Stromal cell of bone marrow (primary cell): ENCODE results near the gene IL18R1.

ENCODE experiments used
- DNase-seq: peaks from one replicate; pipeline ENCODE4 v3.0.0-alpha.2; 2012; ENCODE audit warnings: low read depth

The IL18R1 gene

DNA sequence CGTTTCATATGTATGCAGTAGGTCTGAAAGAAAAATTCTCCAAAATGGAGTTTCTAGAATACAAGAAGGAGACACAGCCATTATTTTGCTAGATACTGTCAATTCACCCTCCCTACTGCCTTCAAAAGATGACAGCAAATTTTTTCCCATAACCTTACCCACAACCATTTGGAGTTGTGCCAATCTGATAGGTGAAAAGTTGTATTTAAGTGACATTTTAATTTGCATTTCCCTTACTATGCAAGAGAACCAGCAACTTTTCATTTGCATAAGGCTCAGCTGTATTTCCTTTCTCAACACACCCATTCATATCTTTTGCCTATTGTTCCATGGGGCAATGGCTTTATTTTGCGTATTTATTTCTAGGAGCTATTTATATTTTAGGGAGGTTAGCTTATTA, 36.0 kb downstream of the IL18R1 start:
- DNase-seq: no peak

DNA sequence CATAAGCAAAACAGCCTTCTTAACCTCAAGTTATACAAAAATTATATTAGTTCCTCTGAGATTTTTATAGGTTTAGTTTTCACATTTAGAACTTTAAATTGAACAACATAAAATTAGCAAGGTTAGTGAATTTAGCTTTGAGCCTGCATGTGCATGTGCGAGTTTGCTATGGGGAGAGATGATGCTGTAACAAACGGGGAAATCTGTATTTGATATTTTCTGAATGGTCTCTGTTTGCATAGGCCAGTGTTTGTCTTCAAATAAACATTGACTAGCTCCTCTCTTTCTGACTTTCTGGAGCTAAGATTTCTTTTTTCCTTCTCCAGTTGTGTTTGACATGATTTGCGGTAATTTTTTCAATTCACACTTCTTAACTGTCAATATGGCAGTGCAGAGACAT, 36.5 kb downstream of the IL18R1 start:
- no peak for DNase-seq

DNA sequence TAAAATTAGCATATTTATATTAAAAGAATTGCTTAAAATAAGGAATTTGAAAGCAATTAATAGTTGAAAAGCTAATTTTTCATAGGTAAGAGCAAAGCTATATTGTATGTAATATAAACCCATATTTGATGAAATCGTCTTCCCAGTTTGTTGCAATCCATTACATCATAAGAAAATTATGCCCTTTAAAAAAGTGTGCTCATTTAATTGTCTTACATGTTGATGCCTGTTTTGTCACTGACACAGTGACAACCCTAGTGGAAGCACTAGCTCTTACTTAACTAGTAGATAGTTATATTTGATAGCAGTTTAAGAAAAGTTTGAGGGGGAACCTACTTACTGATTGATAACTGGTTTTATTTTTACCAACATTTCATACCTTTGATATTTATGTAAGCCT, 37.3 kb downstream of the IL18R1 start:
- DNase-seq: no peak

DNA sequence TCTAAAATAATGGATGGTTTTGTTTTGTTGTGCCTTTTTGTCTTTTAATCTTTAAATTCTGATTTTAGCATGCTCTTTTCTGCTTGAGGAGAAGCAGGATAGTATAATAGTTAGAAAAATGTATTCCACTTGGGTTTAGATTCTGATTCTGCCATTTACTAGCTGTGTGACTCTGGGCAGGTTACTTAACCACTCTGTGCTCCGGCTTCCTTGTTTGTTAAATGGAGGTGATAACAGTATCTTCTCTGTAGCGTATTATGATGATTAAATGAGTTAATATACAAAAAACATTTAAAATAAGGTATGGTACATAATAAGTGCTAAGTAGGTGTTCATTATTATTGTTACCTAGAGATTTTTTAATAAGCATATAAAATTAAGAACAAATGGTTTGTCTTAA, 40.4 kb downstream of the IL18R1 start:
- no peak for DNase-seq

DNA sequence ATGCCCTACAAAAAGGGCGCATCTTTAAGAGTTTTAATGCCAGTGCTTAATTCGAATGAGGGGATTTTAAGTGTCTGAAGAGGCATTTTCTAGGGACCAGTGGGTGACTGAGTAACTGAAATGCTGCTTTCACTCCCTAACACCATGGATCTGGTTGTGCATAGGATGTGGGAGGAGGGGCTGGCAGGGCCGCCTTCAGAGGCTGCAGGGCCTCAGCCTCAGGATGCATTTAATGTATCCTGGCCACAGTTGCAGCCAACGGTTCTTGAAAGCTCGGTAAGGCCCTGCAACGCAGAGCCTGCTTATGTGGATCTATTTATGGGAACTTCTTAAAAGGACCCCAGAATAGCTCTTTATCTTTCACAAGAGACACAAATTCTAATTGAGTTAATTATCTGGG, 41.6 kb downstream of the IL18R1 start:
- no peak for DNase-seq

DNA sequence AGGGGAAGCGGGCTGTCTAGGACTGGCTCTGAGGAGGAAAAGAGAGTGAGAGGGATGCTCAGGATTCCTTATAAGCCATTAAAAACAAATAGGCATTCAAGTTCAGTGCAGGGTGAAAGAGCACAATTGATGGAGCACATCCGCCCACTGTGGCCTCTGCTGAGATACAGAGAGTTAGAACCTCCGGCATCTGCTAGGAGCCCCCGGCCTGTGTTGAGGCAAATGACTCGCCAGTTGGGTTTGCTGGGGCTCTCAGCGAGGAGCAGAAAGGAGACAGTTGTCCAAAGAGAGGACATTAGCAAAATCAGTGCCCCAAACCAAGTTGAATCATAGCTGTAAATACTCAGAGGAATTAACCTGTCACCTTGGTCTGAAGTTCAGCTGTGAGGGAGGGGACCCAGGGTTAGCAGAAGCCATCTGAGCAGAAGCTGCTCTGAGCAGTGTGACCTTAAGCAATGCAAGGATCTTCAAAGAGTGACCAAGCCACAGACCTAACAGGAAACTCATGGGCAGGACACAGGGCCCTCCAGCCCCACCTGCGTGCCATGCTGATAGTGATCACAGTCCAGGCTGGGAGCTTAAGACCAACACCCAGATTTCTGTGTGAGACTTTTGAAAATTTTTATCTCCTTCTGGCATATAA, 44.0 kb downstream of the IL18R1 start:
- DNase-seq: no peak

DNA sequence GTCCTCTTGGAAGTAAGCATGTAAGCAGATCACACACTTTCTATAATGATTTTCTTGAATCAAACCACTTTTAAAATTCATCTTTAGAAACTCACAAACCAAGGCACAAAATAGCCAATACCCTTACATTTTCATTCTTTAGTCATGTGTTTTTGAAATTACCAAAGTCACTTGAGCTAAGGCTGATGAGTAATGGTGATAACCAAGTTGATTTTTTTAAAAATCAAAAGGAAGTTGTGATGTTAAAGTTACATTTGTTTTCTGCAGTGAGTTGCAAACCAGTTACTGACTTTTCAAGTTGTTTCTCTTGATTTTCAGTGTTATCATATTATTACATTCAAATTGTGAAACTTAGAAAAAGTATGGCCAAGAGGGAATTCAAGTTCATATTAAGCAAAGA, 45.9 kb downstream of the IL18R1 start:
- no peak for DNase-seq

DNA sequence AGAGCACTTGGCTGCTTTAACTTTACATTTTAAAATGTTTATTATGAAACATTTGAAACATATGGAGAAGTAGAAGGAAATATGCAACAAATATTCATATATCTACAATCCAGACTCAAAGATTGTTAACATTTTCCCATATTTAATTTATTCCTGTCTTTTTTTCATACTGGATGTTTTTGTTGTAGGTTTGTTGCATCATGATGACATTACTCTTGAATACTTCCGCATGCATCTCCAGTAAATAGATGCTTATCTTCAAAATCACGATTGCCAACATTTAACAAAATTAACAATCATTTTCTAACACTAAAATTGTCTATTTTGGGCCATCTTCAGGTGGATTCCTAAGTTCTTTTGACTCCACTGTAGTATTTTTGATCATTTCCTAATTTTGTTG, 46.3 kb downstream of the IL18R1 start:
- no peak for DNase-seq

DNA sequence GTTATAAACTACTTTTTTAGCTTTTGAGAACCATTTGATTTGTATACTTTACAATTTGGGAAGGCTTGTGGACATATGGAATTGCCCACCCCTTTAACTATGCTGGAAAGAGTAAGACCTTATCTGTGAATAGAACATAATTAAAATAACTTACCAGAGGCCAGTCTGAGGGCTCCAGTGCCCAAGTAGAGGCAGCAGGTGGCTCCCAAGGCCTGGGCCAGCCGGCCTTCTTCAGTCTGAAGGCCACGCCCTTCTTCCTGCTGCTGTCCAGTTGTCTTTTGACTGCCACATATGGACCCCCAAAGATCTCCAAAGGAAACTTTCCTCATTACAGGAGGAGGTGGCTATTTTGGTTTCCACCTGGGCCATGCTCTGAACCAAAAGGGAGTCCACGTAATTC, 55.4 kb downstream of the IL18R1 start:
- DNase-seq: no peak

DNA sequence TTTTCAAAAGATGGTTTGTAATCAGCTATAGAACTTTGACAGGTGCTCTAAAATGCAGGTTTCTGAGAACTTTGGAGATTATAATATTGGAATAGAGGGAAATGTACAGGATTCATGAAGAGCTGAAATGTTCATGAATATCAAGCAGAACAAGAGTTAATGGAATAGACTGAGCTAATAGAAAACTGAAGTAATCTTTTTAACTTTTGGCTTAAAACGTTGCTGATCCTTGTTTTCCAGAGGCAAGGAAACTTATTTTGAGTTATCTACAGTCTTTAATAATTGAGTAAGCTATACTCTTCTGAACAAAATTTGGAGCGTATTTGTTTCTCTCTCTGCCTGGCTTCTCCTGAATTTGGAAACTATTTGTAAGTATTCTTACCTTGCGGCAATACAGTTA, 56.6 kb downstream of the IL18R1 start:
- no peak for DNase-seq

DNA sequence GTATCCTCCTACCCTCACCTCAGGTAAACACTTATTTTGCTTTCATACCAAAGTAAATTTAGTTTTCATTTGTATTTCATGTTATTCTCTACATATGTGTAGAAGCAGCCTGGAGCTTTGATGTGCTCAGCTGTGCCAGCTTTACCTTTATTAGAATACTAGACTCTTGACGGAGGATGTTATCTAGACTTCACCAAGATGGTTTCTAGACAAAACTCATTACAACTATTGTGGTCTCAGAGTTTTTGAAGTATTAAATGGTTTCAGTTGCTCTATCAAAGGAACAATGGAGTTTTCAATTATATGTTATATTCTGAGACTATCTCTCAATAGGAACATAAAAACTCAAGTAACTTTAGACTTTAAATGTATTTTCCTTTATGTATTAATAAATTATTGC, 62.4 kb downstream of the IL18R1 start:
- no peak for DNase-seq

DNA sequence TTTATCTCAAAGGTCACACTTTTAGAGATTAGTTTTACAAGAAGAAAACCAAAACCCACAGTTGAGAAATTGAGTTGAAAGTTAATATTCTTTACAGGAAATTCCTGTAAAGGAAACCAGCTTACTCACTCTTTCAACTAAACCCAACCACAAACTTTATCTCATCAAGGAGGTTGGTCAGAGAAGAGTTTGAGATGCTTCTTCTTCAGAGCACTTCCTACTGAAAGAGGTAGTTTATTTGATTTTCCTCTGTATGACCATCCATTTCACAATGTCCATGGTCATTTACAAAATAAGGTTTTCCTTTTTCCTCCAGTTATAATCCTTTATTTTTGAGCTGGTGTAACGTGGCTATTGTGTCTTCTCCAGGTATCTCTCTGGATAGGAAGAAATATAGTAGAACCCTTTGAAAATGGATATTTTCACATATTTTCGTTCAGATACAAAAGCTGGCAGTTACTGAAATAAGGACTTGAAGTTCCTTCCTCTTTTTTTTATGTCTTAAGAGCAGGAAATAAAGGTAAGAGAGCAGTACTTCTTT, 62.9 kb downstream of the IL18R1 start:
- no peak for DNase-seq

DNA sequence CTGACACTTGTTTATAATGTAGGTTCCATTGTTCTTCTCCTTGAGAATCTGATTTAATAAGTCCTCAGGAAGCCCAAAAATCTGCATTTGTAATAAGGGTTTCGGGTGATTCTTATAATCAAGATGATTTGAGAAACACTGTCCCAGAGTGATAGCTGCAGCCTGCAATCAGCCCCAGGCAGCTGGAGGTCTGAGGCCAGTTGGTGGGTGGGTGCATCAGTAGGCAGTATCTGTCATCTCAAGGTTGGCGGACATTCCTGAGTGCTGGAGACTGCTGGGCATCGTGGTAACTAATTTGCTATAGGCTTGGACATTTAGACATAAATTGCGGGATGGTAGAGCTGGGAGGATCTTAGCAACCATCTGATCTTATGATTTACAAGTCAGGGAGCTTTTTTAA, 64.7 kb downstream of the IL18R1 start:
- no peak for DNase-seq

DNA sequence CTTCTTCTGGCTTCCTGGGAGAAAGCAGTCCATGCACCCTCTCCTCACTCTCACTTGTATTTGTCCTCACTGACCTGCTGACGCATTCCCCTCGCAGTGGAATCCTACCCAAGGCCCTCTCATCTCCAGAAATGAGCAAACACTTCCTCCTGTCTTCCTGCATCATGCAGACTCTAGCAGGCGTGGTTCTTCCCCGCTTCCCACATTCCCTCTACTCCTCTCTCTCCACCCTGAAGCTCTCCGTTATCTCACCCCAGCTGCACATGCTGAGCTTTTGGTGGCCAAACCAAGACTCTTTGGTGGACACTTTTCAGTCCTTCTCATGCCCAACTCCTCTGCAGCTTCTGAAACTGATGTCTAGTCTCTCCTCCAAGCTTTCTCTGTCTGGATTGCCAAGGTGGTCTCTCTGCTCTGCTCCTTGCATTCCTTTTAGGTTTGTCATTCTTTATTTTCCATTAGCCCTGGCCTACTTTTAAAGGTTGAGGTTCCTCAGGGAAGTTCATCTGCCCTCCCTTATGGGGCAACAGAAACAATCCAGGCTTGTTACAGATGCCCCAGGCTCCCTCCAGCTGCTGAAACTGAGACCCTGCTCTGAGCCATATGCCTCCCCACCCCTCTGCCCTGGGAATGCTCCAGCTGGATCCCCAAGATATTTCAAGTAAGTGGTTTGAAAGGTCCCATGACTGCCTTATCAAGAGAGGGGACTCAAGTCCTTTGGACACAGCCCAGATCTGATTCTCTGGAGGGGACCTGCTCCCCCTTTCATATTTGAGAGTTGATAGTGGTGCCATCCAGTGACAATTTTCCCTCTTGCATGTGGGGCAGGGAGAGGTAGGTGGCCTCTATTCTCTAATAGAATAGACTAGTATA, 66.5 kb downstream of the IL18R1 start:
- DNase-seq: no peak

DNA sequence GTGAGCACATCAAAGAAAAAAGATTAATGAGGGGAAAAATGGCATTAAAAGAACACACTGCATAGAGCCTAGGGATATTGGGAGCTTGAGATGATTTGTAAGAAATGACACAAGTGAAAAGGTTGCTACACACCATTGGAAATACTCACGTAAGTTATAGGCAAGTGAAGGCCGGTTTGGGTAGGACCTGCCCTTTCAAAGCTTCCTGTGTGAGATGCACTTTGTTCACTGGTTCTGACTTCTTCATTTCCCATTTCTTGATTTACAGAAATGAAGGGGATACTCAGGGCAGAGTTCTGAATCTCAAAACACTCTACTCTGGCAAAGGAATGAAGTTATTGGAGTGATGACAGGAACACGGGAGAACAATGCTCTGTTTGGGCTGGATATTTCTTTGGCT, 67.3 kb downstream of the IL18R1 start, which contains the start of gene IL18RAP:
Gene IL18RAP, plus strand, starts transcription at position 251 of the 400 bp plus-strand sequence. Its CDS starts 118 bp downstream, at position 369.
- DNase-seq: no peak

DNA sequence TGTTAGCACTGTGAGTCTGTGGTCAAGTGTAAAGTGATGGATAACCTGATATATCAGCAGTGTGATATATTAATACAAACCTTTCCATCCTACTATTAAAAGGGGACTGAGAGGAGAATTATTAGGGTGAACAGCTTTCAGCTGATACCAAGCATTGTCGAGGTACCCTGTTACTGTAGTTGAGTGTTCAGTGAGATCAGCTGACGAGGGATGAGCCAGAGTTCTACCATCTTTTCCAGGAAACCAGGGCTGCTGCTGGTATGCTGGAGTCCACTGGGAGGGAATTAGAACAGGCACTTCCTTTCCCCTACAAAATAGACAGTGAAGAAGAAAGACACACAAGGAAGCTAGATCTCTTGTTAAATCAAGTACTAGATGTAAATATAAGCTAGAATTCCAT, 67.8 kb downstream of the IL18R1 start:
- DNase-seq: no peak

DNA sequence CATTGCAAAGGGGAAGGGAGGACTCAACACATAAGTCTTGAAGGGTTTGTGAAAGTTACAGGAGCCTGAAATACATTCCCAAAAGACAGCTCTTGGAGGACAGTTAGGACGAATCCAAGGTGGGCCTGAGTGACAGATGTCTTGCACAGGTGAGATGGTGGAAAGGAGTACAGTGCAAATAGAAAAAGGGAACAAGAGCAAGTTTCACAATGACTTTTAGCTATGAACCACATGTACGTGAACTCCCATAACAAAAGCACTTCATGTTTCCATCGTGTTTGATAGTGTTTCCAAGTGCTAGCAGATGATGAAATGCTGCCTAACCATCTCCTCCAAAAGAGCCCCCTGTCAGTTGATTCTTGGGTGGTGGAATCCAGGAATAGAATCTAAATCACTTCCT, 69.2 kb downstream of the IL18R1 start:
- DNase-seq: no peak

DNA sequence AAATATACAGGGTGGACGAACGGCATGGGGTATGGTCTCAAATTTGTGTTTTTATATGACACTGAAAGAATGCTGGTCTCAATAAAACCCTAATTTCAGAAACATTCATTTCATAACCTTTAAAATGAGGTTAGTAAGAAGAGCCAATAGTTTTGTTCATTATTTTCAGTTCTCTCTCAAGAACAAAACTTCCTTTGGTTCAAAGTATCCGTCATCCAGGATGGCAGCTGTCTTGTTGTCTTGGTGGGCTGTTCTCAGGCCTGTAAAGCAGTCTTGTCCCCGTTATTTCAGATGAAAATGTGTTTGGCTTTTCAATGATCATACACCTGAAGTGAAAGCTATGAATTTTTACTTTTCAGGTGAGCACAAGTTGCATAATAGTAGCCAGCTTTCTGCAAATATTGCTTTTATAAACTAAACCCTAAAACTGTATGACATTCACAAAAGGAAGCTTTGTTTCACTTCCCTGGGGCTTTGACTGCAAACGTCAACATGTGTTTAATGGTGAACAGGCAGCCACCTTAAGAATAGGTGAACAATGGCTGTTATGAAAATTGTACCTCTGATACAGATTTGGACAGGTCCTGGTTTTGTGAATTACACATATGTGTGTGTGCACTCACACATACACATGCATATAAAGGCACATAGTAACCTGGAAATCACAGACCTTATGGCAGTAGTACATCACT, 70.0 kb downstream of the IL18R1 start:
- DNase-seq: no peak

DNA sequence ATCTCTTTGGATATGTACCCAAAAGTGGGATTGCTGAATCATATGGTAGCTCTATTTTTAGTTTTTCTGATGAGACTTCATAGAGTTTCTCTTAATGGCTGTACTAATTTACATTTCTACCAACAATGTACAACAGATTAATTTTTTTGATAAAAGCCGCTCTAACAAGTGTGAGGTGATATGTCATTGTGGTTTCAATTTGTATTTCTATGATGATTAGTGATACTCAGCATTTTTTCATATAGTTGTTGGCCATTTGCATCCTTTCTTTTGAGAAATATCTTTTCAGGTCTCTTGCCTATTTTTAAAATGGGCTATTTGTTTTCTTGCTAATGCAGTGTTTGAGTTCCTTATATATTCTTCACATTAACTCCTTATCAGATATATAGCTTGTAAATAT, 71.7 kb downstream of the IL18R1 start:
- DNase-seq: no peak

DNA sequence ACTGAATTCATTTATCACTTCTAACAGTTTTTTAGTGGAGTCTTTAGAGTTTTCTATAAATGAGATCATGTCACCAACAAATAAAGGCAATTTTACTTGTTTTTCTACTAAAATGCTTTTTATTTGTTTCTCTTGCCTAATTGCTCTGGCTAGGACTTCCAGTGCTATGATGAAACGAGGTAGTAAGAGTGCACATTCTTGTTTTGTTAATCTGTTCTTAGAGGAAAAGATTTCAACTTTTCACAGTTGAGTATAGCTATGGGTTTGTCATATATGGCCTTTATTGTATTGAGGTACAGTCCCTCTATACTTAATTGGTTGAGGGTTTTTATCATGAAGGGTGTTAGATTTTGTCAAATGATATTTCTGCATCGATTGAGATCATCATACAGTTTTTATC, 73.0 kb downstream of the IL18R1 start:
- DNase-seq: no peak

DNA sequence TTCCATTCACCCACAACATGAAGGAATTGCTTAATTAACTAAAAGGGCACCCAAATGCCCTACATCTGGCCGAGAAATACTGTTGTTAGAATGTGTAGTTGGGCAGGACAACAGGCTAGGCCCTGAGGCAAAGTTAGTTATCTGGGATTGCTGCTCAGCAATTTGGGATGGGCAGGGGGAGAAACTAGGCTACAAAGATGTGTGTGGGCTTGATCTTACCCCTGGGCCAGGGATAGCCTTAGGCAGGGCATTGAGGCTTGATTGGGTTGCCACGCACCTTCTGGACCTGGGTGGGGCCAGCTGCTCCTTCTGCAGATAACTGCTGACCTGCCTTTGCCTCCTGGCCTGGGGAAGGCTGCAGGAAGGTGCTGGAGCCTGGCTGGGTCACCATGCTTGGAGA, 76.8 kb downstream of the IL18R1 start:
- DNase-seq: no peak

DNA sequence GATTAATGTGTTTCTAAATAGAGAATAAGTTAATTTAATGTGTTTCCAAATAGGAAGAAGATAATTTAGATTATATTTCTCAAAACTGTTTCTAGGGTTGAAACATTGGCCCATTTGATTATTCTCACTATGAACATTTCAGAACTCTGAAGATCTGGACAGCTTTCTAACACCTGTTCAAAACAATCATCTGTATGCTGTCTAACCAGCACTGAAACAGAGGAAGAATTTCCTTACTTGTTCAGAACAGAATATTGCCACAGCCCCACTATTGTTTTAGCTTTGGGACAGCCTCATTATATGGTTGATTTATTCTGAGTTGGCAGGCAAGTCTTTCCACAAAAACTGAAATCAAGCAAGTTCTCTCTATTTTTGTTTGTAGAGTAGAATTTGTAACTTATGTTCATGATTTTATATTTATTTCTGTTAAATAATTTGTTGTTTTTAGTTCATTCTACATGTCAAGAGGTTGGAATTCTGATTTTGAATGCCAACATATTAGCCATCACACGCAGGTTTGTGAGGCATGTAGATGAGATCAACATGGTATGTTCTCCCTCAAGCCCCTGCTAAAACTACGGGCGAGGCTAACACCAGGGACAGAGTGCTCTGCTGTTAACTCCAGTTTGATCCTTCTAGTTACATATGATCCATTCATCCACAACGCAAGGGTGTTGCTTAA, 78.5 kb downstream of the IL18R1 start:
- DNase-seq: no peak
